GM10847 (cell line): ENCODE data around the gene ASAP3.

Experiments
- POLR2A ChIP-seq: IDR thresholded peaks from 2 replicates; pipeline ENCODE4 v1.6.1; 2011; ENCODE audit not compliant: insufficient read length; ENCODE audit errors: extremely low read depth

Gene ASAP3

GRCh38 chr1:23444596-23445390 lies 39.2 kb downstream of the ASAP3 start:
- no peak for TF ChIP-seq POLR2A

GRCh38 chr1:23444104-23444533 lies 39.9 kb downstream of the ASAP3 start:
- no peak for TF ChIP-seq POLR2A

GRCh38 chr1:23442751-23443150 lies 41.2 kb downstream of the ASAP3 start:
- TF ChIP-seq POLR2A, result no peak

- no peak for TF ChIP-seq POLR2A
Observed at GRCh38 chr1:23441446-23442148, 42.4 kb downstream of the ASAP3 start.

GRCh38 chr1:23438545-23438944 lies 45.4 kb downstream of the ASAP3 start:
- no peak for TF ChIP-seq POLR2A

GRCh38 chr1:23437355-23437664 lies 46.7 kb downstream of the ASAP3 start:
- TF ChIP-seq POLR2A, result no peak

- no peak for TF ChIP-seq POLR2A
Observed at GRCh38 chr1:23436520-23437354, 47.2 kb downstream of the ASAP3 start.

- TF ChIP-seq POLR2A, result no peak
Observed at GRCh38 chr1:23434260-23434775, 49.7 kb downstream of the ASAP3 start.

- no peak for TF ChIP-seq POLR2A
Observed at GRCh38 chr1:23433122-23433521, 50.9 kb downstream of the ASAP3 start.

- TF ChIP-seq POLR2A, result no peak
Observed at GRCh38 chr1:23431431-23431830, 52.5 kb downstream of the ASAP3 start.

GRCh38 chr1:23430803-23431202 lies 53.2 kb downstream of the ASAP3 start:
- TF ChIP-seq POLR2A, result no peak

- TF ChIP-seq POLR2A, result no peak
Observed at GRCh38 chr1:23428136-23428905, 55.7 kb downstream of the ASAP3 start.

- TF ChIP-seq POLR2A, result no peak
Observed at GRCh38 chr1:23427550-23427949, 56.4 kb downstream of the ASAP3 start.

- no peak for TF ChIP-seq POLR2A
Observed at GRCh38 chr1:23426828-23427227, 57.2 kb downstream of the ASAP3 start.

GRCh38 chr1:23425193-23425494 lies 58.8 kb downstream of the ASAP3 start:
- TF ChIP-seq POLR2A, result no peak
